WTC11 (cell line): Measurements from ENCODE around the gene P2RX1. TPM values are rescaled to one million over a fixed set of nuclear protein-coding genes. Genes with fewer than 3 reads are reported as not detected.

Source experiments
- ATF3 ChIP-seq: sonication (generic); formaldehyde crosslinking; conservative IDR thresholded peaks from 2 replicates; pipeline ENCODE4 v1.8.1; 2022; ENCODE audit warnings: mild to moderate bottlenecking, missing genetic modification reagents
- ETV6 ChIP-seq: sonication (generic); formaldehyde crosslinking; IDR thresholded peaks from 2 replicates; pipeline ENCODE4 v1.8.1; 2022; ENCODE audit warnings: mild to moderate bottlenecking, missing genetic modification reagents
- MXD4 ChIP-seq: fragments of 250-450 bp; sonication (Bioruptor Pico); IDR thresholded peaks from 2 replicates; pipeline ENCODE4 v1.8.0; 2021; ENCODE audit warnings: mild to moderate bottlenecking, moderate library complexity, borderline replicate concordance
- MYBL2 ChIP-seq: sonication (generic); formaldehyde crosslinking; IDR thresholded peaks from 2 replicates; pipeline ENCODE4 v1.8.1; 2023; ENCODE audit warnings: mild to moderate bottlenecking, moderate library complexity, missing genetic modification reagents
- NR3C1 ChIP-seq: sonication (generic); formaldehyde crosslinking; conservative IDR thresholded peaks from 2 replicates; pipeline ENCODE4 v1.8.1; 2023; ENCODE audit warnings: low read depth, mild to moderate bottlenecking, missing genetic modification reagents
- PRDM15 ChIP-seq: sonication (generic); formaldehyde crosslinking; IDR thresholded peaks from 2 replicates; pipeline ENCODE4 v1.8.0; 2022; ENCODE audit warnings: missing genetic modification reagents
- TEAD1 ChIP-seq: sonication (generic); formaldehyde crosslinking; IDR thresholded peaks from 2 replicates; pipeline ENCODE4 v1.8.0; 2022; ENCODE audit warnings: mild to moderate bottlenecking, missing genetic modification reagents
- ZNF423 ChIP-seq: fragments of 250-450 bp; sonication (Bioruptor Pico); IDR thresholded peaks from 2 replicates; pipeline ENCODE4 v2.1.2; 2022; ENCODE audit warnings: mild to moderate bottlenecking, moderate library complexity
- total RNA-seq: library from RNA; stranded (reverse); gene quantifications from 3 replicates; pipeline ENCODE4 v1.2.3, GENCODE V29; 2021
- TF ChIP-seq, protein P1 (sequence below): sonication (generic); formaldehyde crosslinking; IDR thresholded peaks from 2 replicates; pipeline ENCODE4 v1.8.0; 2022; ENCODE audit warnings: mild to moderate bottlenecking, missing genetic modification reagents
- TF ChIP-seq, protein P2 (sequence below): fragments of 250-450 bp; sonication (Bioruptor Pico); IDR thresholded peaks from 2 replicates; pipeline ENCODE4 v1.9.0; 2021; ENCODE audit warnings: mild to moderate bottlenecking, borderline replicate concordance
- TF ChIP-seq, protein P3 (sequence below): sonication (generic); formaldehyde crosslinking; IDR thresholded peaks from 2 replicates; pipeline ENCODE4 v1.8.1; 2023; ENCODE audit warnings: mild to moderate bottlenecking, missing genetic modification reagents
- TF ChIP-seq, protein P4 (sequence below): sonication (generic); formaldehyde crosslinking; IDR thresholded peaks from 2 replicates; pipeline ENCODE4 v1.8.1; 2022; ENCODE audit warnings: mild to moderate bottlenecking, missing genetic modification reagents, moderate library complexity, borderline replicate concordance
- TF ChIP-seq, protein P5 (sequence below): fragments of 250-450 bp; sonication (Bioruptor Pico); IDR thresholded peaks from 2 replicates; pipeline ENCODE4 v1.8.0; 2021; ENCODE audit warnings: mild to moderate bottlenecking
- TF ChIP-seq, protein P6 (sequence below): fragments of 250-450 bp; sonication (Bioruptor Pico); IDR thresholded peaks from 2 replicates; pipeline ENCODE4 v1.9.0; 2021; ENCODE audit warnings: mild to moderate bottlenecking
- TF ChIP-seq, protein P7 (sequence below): sonication (generic); formaldehyde crosslinking; conservative IDR thresholded peaks from 2 replicates; pipeline ENCODE4 v1.8.1; 2023; ENCODE audit warnings: mild to moderate bottlenecking, low read depth, missing genetic modification reagents, moderate library complexity

P2RX1 gene
- total RNA-seq, 1 experiment from 2014 or later = 0.07 TPM

GRCh38 chr17:3892095-3892998 lies 23.9 kb downstream of the P2RX1 start (continued):
- TF ChIP-seq, protein P1, sequence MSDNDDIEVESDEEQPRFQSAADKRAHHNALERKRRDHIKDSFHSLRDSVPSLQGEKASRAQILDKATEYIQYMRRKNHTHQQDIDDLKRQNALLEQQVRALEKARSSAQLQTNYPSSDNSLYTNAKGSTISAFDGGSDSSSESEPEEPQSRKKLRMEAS (CRISPR knock-in tag) = 0 out of 2 replicates have a peak, but pooled peaks have one; percentile 2
- TF ChIP-seq TEAD1 (CRISPR knock-in tag) = no peak
- no peak for TF ChIP-seq PRDM15 (CRISPR knock-in tag)
- TF ChIP-seq, protein P2, sequence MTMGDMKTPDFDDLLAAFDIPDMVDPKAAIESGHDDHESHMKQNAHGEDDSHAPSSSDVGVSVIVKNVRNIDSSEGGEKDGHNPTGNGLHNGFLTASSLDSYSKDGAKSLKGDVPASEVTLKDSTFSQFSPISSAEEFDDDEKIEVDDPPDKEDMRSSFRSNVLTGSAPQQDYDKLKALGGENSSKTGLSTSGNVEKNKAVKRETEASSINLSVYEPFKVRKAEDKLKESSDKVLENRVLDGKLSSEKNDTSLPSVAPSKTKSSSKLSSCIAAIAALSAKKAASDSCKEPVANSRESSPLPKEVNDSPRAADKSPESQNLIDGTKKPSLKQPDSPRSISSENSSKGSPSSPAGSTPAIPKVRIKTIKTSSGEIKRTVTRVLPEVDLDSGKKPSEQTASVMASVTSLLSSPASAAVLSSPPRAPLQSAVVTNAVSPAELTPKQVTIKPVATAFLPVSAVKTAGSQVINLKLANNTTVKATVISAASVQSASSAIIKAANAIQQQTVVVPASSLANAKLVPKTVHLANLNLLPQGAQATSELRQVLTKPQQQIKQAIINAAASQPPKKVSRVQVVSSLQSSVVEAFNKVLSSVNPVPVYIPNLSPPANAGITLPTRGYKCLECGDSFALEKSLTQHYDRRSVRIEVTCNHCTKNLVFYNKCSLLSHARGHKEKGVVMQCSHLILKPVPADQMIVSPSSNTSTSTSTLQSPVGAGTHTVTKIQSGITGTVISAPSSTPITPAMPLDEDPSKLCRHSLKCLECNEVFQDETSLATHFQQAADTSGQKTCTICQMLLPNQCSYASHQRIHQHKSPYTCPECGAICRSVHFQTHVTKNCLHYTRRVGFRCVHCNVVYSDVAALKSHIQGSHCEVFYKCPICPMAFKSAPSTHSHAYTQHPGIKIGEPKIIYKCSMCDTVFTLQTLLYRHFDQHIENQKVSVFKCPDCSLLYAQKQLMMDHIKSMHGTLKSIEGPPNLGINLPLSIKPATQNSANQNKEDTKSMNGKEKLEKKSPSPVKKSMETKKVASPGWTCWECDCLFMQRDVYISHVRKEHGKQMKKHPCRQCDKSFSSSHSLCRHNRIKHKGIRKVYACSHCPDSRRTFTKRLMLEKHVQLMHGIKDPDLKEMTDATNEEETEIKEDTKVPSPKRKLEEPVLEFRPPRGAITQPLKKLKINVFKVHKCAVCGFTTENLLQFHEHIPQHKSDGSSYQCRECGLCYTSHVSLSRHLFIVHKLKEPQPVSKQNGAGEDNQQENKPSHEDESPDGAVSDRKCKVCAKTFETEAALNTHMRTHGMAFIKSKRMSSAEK (CRISPR knock-in tag) = no peak
- TF ChIP-seq, protein P3, sequence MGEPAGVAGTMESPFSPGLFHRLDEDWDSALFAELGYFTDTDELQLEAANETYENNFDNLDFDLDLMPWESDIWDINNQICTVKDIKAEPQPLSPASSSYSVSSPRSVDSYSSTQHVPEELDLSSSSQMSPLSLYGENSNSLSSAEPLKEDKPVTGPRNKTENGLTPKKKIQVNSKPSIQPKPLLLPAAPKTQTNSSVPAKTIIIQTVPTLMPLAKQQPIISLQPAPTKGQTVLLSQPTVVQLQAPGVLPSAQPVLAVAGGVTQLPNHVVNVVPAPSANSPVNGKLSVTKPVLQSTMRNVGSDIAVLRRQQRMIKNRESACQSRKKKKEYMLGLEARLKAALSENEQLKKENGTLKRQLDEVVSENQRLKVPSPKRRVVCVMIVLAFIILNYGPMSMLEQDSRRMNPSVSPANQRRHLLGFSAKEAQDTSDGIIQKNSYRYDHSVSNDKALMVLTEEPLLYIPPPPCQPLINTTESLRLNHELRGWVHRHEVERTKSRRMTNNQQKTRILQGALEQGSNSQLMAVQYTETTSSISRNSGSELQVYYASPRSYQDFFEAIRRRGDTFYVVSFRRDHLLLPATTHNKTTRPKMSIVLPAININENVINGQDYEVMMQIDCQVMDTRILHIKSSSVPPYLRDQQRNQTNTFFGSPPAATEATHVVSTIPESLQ (CRISPR knock-in tag) = no peak
- no peak for TF ChIP-seq ATF3
- TF ChIP-seq, protein P4, sequence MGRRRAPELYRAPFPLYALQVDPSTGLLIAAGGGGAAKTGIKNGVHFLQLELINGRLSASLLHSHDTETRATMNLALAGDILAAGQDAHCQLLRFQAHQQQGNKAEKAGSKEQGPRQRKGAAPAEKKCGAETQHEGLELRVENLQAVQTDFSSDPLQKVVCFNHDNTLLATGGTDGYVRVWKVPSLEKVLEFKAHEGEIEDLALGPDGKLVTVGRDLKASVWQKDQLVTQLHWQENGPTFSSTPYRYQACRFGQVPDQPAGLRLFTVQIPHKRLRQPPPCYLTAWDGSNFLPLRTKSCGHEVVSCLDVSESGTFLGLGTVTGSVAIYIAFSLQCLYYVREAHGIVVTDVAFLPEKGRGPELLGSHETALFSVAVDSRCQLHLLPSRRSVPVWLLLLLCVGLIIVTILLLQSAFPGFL (CRISPR knock-in tag) = no peak
- TF ChIP-seq ZNF423 = no peak
- no peak for TF ChIP-seq MYBL2 (CRISPR knock-in tag)
- TF ChIP-seq, protein P5, sequence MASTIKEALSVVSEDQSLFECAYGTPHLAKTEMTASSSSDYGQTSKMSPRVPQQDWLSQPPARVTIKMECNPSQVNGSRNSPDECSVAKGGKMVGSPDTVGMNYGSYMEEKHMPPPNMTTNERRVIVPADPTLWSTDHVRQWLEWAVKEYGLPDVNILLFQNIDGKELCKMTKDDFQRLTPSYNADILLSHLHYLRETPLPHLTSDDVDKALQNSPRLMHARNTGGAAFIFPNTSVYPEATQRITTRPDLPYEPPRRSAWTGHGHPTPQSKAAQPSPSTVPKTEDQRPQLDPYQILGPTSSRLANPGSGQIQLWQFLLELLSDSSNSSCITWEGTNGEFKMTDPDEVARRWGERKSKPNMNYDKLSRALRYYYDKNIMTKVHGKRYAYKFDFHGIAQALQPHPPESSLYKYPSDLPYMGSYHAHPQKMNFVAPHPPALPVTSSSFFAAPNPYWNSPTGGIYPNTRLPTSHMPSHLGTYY (CRISPR knock-in tag) = no peak
- no peak for TF ChIP-seq NR3C1 (CRISPR knock-in tag)
- TF ChIP-seq ETV6 (CRISPR knock-in tag) = no peak; the same call in 1 of the 2 replicates
- TF ChIP-seq, protein P6, sequence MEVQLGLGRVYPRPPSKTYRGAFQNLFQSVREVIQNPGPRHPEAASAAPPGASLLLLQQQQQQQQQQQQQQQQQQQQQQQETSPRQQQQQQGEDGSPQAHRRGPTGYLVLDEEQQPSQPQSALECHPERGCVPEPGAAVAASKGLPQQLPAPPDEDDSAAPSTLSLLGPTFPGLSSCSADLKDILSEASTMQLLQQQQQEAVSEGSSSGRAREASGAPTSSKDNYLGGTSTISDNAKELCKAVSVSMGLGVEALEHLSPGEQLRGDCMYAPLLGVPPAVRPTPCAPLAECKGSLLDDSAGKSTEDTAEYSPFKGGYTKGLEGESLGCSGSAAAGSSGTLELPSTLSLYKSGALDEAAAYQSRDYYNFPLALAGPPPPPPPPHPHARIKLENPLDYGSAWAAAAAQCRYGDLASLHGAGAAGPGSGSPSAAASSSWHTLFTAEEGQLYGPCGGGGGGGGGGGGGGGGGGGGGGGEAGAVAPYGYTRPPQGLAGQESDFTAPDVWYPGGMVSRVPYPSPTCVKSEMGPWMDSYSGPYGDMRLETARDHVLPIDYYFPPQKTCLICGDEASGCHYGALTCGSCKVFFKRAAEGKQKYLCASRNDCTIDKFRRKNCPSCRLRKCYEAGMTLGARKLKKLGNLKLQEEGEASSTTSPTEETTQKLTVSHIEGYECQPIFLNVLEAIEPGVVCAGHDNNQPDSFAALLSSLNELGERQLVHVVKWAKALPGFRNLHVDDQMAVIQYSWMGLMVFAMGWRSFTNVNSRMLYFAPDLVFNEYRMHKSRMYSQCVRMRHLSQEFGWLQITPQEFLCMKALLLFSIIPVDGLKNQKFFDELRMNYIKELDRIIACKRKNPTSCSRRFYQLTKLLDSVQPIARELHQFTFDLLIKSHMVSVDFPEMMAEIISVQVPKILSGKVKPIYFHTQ (CRISPR knock-in tag) = no peak
- TF ChIP-seq MXD4 (CRISPR knock-in tag) = no peak
- TF ChIP-seq, protein P7, sequence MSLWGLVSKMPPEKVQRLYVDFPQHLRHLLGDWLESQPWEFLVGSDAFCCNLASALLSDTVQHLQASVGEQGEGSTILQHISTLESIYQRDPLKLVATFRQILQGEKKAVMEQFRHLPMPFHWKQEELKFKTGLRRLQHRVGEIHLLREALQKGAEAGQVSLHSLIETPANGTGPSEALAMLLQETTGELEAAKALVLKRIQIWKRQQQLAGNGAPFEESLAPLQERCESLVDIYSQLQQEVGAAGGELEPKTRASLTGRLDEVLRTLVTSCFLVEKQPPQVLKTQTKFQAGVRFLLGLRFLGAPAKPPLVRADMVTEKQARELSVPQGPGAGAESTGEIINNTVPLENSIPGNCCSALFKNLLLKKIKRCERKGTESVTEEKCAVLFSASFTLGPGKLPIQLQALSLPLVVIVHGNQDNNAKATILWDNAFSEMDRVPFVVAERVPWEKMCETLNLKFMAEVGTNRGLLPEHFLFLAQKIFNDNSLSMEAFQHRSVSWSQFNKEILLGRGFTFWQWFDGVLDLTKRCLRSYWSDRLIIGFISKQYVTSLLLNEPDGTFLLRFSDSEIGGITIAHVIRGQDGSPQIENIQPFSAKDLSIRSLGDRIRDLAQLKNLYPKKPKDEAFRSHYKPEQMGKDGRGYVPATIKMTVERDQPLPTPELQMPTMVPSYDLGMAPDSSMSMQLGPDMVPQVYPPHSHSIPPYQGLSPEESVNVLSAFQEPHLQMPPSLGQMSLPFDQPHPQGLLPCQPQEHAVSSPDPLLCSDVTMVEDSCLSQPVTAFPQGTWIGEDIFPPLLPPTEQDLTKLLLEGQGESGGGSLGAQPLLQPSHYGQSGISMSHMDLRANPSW = no peak
